Stimulated activated CD4-positive, alpha-beta T cell treated with anti-CD3 and anti-CD28 coated beads, Interleukin-4, amount 100 ng/mL, for 1 hour (primary cell): ENCODE measurements around the gene SRRM3.
"Not testable (repeated sequence)": the region's sequence is repeated elsewhere in the genome, so short reads cannot be mapped to it uniquely, and the experiment has no call there.

ENCODE experiments used
- DNase-seq: peaks from one replicate; pipeline ENCODE4 v3.0.0-alpha.2; 2020

SRRM3 gene

DNA sequence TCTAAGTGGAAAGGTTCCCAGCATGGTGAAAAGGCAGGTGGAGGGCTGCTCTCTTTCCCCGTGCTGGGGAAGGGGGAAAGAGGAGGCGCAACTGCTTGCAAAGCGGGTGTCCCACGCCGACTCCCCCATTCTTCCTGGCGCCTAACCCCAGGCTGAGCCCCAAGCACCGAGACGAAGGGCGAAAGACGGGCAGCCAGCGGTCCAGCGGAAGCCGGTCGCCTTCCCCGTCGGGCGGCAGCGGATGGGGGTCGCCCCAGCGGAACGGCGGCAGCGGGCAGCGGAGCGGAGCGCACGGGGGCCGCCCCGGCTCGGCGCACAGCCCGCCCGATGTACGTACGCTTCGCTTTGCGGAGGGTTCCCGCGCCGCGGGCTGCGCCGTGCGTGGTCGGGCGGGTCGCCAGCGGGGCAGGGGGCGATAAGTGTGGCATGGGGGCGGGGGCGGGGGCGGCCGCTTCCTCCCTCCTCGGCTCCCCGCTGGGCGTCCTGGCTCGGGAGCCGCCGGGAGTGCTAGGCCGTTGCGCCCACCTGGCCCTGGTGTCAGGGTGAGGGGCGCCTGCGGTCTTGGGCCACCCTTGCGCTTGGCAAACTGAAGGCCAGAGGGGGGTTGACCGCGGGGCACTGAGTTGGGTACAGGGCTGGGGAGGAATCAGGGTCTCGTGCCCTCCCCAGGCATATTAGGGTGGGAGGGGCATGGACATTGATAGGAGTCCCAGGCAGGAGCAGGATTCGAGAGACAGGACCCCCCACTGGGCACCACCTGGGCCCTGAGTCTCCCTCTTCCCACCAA lies 65.6 kb downstream of the SRRM3 start:
- no peak for DNase-seq

DNA sequence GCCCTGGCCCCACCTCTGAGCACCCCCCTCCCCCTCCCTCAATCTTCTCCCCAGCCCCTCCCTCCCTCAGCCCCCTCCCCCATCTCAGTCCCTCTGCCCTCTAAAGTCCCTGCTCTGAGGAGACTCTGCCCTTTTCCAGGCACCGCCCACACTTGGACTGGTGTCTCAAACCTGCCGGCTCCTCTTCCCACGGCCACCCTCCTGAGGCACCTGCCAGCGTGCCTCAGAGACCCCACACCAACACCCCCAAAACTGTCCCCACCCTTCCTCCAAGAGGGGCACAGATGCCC lies 66.1 kb downstream of the SRRM3 start:
- DNase-seq: no peak

DNA sequence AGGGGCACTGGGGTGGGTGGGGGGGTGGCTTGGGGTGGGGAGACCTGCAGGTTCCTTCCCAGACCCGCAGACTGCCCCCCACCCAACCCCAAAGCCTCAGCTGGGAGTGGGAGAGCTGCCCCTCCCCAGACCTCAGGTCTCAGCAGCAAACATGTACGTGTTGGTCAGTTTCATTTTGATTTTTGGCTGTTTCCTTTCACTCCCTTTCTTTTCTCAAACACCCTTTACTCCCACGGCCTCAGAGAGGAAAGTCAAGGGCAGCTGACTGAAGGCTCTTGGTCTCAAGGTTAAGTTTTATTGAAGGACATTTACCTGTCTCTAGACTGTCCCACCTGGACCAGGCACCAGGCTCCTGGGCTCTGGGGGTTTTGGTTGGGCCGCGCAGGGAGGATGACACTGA lies 66.7 kb downstream of the SRRM3 start:
- DNase-seq: no peak

DNA sequence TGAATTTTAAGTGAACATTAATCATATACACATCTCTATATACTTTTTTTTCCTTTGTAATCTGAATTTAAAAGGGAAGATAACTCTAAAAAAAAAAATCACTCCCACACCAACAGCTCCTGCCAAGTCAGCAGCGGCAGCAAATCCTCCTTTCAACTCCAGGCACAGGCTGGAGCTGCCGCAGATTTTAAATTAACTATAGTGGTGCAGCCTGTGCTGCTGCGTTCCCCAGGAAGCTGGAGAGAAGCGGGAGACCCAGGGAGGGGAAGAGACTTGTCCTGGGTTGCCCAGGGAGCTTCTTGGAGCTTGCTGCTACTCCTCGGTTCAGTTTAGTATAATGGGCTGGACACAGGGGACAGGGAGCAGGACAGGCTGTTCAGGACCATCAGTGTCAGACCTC lies 68.2 kb downstream of the SRRM3 start:
- no peak for DNase-seq

DNA sequence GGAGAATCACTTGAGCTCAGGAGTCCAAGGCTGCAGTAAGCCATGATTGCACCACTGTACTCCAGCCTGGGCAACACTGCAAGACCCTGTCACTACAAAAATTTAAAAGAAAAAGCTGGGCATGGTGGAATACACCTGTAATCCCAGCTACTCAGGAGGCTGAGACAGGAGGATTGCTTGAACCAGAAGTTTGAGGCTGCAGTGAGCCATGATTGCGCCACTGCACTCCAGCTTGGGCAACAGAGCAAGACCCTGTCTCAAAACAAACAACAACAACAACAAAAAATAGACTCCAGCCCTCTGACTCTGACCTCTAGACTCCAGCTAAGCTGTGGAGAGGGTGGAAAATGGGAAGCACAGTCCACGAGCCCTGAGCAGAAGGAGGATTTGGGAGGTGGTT lies 69.7 kb downstream of the SRRM3 start:
- not testable (repeated sequence) for DNase-seq

DNA sequence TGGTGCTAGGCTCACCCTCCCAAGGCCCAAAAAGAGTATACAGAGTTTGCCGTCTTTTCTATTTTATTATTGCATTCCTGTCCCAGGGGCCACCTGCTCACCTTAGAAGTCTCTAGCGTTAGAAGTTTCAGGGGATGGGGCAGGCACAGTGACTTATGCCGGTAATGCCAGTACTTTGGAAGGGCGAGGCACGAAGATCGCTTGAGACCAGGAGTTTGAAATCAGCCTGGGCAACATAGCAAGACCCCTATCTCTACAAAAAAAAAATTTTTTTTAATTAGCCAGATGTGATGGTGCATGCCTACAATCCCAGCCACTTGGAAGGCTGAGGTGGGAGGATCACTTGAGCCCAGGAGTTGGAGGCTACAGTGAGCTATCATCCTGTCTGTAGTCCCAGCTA lies 70.4 kb downstream of the SRRM3 start:
- DNase-seq: no peak

DNA sequence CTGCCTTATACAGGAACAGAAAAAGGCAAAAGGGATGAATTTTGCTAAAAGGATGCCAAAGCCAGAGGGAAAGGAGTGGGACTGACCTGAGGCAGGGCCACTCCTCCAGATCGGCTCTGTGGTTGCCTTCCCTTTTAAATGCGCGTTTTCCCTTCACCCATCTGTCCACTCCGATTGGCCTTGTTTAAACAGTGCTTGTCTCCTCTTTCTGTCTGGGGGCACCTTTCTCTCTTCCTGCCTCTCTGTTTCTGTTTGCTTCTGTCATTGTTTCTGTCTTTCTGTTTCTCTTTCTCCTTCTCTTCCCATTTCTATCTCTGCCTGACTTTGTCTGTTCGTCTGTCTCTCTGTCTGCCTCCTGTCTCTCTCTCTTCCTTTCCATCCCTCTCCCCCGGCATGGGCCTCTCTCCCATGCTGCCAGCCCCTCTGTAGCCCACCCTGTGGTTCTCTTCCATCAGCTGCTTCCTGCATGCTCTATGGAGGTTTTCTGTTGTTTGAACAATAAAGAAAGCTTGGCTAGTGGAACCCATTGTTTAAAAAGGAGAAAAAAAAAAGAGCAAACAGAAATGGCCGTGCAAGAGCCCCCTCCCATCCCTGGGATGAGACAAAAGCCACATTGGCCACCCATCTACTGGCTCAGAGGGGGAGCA lies 71.3 kb downstream of the SRRM3 start:
- DNase-seq: no peak

DNA sequence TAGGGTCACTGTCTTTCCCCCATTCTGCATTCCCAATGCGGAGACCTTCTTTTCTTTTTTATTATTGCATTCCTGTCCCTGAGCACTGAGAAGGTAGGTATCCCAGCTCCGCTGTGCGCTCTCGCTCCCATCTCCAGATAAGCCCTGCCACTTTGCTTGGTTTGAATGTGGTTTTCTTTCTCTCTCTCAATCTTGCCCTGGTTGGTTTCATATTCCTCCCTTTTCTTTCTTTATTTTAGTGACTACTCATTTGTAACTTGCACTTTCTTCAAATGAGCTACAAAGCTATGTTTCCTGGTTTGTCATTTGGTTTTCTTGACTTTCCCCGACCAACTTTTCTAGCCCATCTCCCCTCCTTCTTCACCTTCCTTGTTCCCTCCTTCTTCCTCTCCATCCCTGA lies 71.8 kb downstream of the SRRM3 start:
- DNase-seq: no peak

DNA sequence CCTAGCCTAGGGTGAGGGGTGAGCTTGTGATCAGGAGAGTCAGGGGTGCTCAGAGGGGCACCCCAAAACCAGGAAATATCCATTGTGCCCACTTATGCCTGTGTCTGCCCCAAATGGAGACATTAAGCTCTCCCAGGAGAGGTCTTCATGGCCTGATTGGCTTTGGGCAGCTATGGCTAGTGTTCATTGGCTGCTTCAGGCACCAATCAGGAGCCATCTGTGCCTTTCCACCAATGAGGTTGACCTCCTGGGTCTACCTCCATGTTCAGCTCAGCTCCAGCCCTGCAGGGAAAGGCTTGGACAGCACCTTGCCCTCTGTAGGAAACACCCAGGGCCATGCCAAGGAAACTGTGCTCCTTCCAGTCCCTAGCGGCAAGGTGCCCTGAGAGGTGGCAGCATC lies 76.8 kb downstream of the SRRM3 start:
- DNase-seq: no peak

DNA sequence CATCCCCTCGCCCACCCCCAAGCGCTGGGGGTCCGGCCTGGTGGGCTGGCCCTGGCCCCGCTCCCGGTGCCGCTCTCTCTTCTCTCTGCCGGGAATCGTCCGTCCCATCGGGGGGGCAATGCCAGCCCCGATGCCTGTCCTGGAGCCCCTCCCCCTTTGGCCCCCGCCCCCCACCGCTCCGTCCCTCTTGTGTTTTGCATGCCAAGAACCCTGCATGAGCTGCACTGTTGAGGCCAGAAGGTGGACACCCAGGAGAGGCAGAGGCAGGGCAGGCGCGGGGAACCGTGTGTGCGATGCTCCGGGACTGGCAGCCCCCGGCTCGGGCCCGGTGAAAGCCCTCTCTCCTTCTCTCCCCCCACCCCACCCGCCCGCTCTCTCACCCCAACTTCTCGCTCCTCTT lies 78.7 kb downstream of the SRRM3 start:
- DNase-seq: no peak

DNA sequence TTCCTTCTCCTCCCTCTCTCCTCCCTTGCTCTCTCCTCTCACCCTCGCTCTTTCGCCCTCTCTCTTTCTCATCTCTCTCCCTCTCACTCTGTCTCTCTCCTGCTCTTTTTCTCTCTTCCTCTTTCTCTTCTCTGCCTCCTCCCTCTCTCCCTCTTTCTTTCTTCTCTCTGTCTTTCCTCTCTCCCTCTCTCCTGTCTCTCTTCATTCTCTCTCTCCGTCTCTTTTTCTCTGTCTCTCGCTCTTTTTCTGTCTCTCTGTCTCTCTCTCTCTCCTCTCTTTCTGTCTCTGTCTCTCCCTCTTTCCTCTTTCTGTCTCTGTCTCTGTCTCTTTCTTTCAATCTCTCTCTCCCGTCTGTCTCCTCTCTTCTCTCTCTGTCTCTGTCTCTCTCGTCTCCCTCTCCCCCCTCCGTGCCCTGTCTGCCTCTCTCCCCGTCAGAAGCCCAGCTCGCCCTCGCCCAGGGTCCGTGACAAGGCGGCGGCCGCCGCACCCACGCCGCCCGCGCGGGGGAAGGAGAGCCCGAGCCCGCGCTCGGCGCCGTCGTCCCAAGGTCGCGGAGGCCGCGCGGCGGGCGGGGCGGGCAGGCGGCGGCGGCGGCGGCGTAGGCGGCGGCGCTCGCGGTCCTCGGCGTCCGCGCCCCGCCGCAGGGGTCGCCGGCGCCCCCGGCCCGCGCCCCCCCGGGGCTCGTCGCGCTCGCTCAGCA lies 79.5 kb downstream of the SRRM3 start:
- DNase-seq: no peak

DNA sequence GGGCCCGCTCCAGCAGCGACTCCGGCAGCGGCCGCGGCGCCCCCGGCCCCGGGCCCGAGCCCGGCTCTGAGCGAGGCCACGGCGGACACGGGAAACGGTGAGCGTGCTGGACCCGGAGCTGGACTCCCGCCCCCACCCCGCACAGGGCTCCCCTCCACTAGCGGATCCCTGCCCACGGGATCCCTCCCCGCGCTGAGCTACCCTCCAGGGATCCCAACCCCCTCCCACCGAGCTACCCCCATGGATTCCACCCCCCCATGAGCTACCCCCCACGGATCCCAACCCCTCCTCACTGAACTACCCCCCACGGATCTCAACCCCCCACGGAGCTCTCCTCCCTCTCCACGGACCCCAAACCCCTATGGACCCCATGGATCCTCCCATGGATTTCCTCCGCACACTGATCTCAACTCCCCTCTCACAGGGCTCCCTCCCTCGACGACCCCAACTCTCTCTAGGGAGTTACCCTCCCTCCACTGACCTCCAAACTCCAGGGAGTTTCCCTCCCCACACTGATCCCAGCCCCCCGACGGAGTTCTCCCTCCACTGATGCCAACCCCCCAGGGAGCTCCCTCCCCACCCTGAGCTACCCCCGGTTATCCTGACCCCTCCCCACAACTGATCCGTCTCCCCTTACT lies 80.1 kb downstream of the SRRM3 start:
- DNase-seq: no peak

DNA sequence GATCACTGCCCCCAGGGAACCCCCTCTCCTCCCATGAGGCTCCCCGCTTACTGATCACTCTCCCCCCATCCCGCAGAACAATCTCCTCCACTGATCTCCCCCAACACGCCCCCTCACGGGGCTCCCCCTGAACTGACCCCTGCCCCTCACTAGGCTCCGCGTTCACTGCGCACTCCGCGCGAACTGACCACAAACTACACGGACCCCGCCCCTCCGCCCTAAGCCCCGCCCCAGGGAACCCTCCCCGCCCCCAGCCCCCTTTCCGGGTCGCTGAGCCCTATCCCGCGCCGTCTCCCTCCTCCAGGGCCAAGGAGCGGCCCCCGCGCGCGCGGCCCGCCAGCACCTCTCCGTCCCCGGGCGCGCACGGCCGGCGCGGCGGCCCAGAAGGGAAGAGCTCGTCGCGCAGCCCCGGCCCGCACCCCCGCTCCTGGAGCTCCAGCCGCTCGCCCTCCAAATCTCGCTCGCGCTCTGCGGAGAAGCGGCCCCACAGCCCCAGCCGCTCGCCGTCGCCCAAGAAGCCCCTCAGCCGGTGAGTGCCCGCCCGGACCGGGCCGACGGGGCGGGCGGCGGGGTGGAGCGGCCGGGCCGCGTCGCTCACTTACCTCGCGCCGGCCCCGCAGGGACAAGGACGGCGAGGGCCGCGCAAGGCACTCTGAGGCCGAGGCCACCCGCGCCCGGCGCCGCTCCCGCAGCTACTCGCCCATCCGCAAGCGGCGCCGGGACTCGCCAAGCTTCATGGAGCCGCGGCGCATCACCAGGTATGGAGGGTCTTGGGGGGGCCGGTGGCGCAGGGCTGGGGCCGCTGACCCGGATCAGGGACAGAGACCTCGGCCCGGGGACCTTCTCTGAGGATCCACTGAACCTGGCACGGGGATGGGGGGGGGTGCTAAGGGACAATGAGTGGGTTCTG lies 80.9 kb downstream of the SRRM3 start:
- DNase-seq: no peak

DNA sequence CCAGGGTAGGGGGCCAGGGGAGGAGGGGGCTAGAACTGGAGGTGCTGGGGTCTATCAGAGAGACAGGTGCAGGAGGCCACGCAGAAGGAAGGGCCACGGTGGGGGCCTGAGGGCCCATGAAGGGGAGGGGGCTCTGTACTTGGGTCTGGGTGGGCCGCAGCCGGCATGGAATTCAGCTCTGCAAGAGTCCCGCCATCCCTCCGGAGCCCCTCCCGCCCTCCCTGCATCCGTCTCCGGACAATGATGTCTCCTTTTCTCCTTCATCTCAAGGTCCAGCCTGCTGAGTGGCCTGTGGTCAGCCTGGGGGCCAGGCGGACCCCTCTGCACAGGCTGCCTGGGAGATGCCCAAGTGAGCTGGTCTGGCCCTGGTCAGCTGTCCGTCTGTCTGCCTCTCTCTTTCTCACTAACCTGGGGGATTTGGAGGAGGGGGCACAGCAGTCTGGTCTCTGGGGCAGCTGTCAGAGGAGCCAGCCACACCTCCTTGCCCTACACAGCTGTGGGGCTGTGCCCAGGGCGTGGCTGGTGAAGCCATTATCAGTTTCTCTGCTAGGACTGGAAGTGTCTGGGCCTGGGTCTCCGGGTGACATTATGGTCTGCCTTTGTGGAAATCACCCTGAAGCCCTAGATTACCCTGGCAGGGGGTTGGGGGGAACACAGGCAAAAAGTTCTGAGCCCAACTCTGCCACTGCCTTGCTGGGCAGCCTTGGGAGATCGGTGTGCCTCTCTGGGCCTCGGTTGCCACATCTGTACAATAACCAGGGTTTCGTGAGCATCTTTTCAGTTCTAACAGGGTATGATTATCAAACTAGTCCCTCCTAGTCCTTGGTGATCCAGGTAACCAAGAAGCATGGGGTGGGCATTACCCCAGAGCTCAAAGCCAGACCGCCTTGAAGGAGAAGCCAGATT lies 81.8 kb downstream of the SRRM3 start:
- DNase-seq: no peak

DNA sequence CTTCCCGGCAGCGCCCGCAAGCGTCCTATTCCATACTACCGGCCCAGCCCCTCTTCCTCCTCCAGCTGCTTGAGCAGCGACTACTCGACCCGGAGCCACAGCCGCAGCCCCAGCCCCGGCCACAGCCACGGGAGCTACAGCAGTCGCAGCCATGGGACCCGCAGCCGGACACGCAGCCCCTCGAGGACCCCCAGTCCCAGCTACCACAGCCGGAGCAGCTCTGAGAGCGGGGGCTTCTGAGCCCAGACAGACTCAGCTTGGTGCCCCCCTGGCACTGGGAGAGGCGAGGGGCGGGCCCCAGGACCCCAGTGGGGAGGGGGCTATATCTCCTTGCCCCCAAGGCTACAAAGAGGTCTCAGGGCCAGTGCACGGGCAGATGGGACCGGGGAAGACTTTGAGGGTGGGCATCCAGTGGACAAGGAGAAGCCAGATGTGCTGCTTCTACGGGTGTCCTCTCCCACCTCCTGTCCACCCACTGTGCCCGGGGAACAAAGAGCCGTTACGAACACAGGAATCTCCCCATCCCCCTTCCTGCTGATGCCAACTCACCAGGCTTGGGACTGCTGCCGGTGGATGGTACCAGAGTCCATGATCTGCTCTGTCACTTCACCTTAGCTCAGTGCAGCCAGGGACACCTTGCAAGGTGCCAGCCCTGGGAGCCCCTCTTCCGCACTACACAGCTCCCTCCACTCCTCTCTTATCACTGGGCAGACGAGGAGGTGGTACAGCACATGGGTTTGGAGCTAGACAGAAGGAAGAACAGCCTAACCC lies 84.1 kb downstream of the SRRM3 start:
- DNase-seq: no peak

DNA sequence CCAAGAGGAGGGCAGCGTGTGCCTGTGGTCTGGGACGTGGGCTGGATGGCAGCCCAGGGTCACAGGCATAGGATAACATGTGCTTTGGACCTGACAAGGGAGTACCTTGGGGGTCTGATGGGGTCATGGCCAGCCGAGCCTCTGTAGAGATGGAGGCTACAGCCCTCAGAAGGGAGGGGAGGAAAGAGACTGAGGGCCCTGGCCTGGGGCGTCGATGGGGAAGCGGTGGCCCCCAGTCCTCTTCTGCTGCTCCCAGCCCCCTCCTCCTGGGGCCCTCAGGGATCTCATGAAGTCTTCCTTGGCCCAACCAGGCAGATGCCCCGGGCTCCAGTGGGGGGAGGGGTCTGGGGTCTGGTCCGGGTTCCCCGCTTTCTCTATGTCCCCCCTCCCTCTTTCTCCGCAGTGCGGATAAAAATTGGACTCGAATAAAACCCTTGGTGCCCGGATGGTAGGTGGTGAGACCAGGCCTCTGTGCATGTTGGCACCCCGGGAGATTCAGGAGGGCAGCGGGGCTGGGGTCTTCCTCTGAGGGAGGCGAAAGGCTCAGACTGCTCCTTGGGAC lies 85.2 kb downstream of the SRRM3 start:
- no peak for DNase-seq

DNA sequence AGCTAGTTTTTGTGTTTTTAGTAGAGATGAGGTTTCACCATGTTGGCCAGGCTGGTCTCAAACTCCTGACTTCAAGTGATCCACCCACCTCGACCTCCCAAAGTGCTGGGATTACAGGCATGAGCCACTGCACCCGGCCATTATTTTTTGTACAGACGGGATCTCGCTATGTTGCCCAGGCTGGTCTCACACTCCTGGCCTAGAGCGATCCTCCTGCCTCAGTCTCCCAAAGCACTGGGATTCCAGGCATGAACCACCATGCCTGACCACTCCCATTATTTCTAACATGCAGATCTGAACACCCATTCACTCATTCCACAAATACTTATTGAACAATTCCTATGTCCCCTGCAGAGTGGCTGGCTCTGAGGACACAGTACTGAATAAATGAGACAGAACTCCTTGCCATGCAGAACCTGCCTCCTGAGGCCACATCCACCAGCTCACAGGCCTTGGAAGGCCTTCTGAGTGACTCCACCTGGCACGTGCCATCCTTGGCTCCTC lies 89.2 kb downstream of the SRRM3 start:
- DNase-seq: not testable (repeated sequence)

DNA sequence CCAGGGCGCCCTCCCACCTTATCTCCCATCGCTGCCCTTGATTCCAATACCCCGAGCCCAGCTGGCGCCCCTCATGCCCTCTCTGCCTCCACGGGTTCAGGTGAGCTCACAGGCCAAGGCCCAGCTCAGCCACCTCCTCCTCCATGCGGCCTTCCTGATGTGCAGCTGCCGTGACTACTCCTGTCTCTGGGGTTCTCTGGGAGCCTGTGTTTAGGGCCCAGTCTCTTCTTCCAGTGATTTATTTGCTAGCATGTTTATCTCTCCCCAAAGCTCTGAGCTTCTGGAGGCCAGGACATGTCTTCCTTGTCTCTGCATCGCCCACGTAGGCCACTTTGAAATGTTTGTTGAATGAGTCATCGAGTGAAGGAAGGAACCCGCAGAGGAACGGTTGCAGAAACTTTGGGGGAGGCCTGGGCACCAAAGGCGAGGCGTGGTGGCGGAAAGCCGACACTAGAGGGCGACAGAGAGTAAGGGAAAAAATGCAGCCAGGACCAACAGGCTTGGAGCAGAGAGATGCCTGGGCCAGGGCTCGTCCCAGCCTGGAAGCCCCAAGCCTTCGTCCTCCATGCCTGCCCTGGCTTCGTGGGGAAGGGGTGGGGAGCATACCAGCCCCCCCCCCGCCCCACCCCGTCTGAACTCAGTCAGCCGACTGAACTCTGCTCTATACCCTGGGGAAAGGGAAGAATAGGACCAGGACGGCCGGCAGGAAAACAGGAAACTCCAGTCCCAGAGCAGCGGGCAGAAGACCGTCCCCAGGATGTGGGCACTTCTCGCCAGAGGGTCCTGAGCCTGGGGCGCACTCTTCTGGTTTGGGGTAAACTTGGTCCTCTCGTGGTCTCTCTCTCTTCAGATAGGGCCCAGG lies 89.9 kb downstream of the SRRM3 start:
- DNase-seq: peak; percentile 84

DNA sequence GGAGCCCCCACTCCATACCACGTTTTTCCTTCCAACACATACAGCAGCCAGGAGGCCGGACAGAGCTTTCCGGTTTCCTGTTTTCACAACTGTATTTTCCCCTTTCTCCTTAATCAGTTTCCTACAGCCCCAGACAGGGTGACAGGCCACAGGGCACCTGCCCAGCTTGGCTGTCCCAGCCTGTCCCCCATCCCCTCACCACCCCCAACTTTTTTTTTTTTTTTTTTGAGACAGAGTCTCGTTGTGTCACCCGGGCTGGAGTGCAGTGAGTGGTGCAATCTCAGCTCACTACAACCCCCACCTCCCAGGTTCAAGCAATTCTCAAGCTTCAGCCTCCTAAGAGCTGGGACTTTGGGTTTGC lies 90.5 kb downstream of the SRRM3 start:
- DNase-seq: no peak
